ENCODE data around the gene PTGES3L. TPM values are rescaled to one million over a fixed set of nuclear protein-coding genes. Genes with fewer than 3 reads are reported as not detected.
"Not testable (repeated sequence)": the region's sequence is repeated elsewhere in the genome, so short reads cannot be mapped to it uniquely, and the experiment has no call there.

PTGES3L gene
- polyA plus RNA-seq, 1 experiment = 3.3 TPM

DNA sequence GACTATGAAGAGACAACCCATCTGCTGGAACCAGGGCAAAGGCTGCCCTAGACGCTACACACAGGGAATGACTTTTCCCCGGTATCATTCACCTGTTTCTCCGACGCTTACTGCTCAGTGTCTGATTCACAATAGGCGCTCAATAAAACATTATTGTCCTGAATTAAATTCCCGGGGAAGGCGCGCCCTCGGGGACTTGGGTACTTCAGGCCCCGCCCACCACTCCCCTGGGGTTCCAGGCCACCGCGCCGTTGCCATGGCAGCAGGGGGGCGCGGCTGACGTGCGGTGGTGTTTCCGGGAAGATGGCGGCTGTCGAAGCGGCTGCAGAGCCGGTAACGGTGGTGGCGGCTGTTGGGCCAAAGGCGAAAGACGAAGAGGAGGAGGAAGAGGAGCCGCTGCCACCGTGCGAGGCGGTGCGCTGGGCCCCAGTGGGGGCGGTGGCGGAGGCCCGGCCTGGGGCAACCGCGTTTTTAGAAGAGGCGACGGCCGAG is 440 bp upstream of the PTGES3L start, which contains the start of gene RUNDC1:
RUNDC1 (plus strand) TSS at position 292 of the 492 bp plus-strand sequence; CDS start at position 304, 12 bp downstream.
- DNase-seq (ENCODE audit: low read depth) = peak; percentile 27
- CTCF ChIA-PET = interaction anchor here (0.7 kb wide), 2 partner anchors 56 to 898 kb away, joined by 3 read pairs; no protein-coding TSS in a partner anchor

DNA sequence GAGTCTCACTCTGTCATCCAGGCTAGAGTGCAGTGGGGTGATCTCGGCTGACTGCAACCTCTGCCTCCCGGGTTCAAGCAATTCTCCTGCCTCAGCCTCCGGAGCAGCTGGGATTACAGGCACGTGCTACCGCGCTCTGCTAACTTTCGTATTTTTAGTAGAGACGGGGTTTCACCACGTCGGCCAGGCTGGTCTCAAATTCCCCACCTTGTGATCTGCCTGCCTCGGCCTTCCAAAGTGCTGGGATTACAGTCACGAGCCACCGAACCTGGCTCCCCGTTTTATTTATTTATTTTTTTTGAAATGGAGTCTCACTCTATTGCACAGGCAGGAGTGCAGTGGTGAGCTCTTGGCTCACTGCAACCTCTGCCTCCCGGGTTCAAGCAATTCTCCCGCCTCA is 4.2 kb downstream of the PTGES3L start:
- CTCF ChIA-PET; H3K36me3 ChIP-seq (ENCODE audit: control insufficient read depth, insufficient read depth, low read length); H3K27me3 ChIP-seq (ENCODE audit: control insufficient read depth, insufficient read depth, low read length); DNase-seq (ENCODE audit: low read depth); H3K4me3 ChIP-seq (ENCODE audit: low read depth, low read length); POLR2A ChIA-PET: not testable (repeated sequence)

More for the DNA sequence above, 440 bp upstream of the PTGES3L start, which contains the start of gene RUNDC1:
- H3K36me3 ChIP-seq (ENCODE audit: control insufficient read depth, insufficient read depth, low read length) = no peaks in the 10 kb centered on the region; the same call in 1 of the 2 replicates
- POLR2A ChIA-PET = interaction anchor here (1.3 kb wide), 1 partner anchor 18 kb away, joined by 3 read pairs; no protein-coding TSS in a partner anchor
- peak within 1 kb of the TSS; percentile 99 for H3K4me3 ChIP-seq (ENCODE audit: low read depth, low read length)
- TF ChIP-seq, protein P1, sequence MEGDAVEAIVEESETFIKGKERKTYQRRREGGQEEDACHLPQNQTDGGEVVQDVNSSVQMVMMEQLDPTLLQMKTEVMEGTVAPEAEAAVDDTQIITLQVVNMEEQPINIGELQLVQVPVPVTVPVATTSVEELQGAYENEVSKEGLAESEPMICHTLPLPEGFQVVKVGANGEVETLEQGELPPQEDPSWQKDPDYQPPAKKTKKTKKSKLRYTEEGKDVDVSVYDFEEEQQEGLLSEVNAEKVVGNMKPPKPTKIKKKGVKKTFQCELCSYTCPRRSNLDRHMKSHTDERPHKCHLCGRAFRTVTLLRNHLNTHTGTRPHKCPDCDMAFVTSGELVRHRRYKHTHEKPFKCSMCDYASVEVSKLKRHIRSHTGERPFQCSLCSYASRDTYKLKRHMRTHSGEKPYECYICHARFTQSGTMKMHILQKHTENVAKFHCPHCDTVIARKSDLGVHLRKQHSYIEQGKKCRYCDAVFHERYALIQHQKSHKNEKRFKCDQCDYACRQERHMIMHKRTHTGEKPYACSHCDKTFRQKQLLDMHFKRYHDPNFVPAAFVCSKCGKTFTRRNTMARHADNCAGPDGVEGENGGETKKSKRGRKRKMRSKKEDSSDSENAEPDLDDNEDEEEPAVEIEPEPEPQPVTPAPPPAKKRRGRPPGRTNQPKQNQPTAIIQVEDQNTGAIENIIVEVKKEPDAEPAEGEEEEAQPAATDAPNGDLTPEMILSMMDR (IDR thresholded peaks at IDR 0.05; ENCODE audit: insufficient read depth, low read depth, low read length) = no peak
- no peaks in the 10 kb centered on the region for H3K27me3 ChIP-seq (ENCODE audit: control insufficient read depth, insufficient read depth, low read length)

DNA sequence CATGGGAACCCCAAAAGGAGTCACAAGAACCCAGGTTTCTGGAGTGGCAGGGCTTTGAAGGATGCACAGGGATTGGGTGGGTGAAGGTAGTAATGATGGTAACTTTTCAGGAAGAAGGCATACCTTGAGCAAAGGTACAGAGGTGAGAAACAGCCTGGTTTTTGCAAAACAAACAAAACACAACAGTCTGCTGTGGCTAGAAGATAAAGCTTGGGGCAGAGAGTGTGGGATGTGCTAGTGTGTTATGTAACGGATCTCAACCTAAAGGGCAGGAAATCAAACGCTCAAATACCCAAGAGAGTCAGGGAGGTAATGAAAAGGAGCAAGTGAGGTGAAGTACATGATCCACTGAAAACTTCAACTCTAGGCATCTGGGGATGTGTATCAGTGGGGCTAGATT is 4.6 kb downstream of the PTGES3L start:
- Histone ChIP-seq H3K27me3 (ENCODE audit: control insufficient read depth, insufficient read depth, low read length) (no peaks in the 10 kb centered on the region), H3K36me3 (ENCODE audit: control insufficient read depth, insufficient read depth, low read length) (no peaks in the 10 kb centered on the region), H3K4me3 (ENCODE audit: low read depth, low read length) (no peak overlapping the region)
- DNase-seq (ENCODE audit: low read depth) = no peak
- TF ChIP-seq, protein P1 (IDR thresholded peaks at IDR 0.05; ENCODE audit: insufficient read depth, low read depth, low read length) = no peak
- POLR2A ChIA-PET = no interaction called here
- CTCF ChIA-PET = interaction anchor here (0.8 kb wide), 1 partner anchor 24 kb away, joined by 3 read pairs; no protein-coding TSS in a partner anchor

DNA sequence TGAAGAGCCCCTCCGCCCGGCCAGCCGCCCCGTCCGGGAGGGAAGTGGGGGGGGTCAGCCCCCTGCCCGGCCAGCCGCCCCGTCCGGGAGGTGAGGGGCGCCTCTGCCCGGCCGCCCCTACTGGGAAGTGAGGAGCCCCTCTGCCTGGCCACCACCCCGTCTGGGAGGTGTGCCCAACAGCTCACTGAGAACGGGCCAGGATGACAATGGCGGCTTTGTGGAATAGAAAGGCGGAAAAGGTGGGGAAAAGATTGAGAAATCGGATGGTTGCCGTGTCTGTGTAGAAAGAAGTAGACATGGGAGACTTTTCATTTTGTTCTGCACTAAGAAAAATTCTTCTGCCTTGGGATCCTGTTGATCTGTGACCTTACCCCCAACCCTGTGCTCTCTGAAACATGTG is 6.6 kb downstream of the PTGES3L start:
- DNase-seq (ENCODE audit: low read depth); H3K36me3 ChIP-seq (ENCODE audit: control insufficient read depth, insufficient read depth, low read length); H3K27me3 ChIP-seq (ENCODE audit: control insufficient read depth, insufficient read depth, low read length); POLR2A ChIA-PET; CTCF ChIA-PET; H3K4me3 ChIP-seq (ENCODE audit: low read depth, low read length): not testable (repeated sequence)

DNA sequence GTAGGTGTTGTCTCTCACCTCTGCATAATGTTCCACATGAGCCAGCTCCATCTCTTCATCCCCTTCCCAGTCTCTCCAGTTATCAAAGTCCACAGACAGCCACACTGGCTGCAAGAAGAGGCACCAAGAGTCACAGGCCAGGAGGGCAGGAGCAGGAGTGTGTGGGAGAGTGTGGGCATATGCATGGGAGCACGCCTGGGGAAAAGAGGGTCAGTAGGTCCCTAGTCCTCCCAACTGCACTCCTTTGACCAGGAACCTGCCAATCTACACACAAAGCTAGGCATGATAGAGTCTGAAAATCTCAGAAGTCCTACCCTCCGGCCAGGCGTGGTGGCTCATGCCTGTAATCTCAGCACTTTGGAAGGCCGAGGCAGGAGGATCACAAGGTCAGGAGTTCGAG is 8.3 kb downstream of the PTGES3L start:
- DNase-seq (ENCODE audit: low read depth) = no peak
- H3K27me3 ChIP-seq (ENCODE audit: control insufficient read depth, insufficient read depth, low read length) = no peaks in the 10 kb centered on the region
- H3K36me3 ChIP-seq (ENCODE audit: control insufficient read depth, insufficient read depth, low read length) = no peaks in the 10 kb centered on the region
- CTCF ChIA-PET = no interaction called here
- TF ChIP-seq, protein P1 (IDR thresholded peaks at IDR 0.05; ENCODE audit: insufficient read depth, low read depth, low read length) = no peak
- POLR2A ChIA-PET = no interaction called here
- H3K4me3 ChIP-seq (ENCODE audit: low read depth, low read length) = no peak overlapping the region

DNA sequence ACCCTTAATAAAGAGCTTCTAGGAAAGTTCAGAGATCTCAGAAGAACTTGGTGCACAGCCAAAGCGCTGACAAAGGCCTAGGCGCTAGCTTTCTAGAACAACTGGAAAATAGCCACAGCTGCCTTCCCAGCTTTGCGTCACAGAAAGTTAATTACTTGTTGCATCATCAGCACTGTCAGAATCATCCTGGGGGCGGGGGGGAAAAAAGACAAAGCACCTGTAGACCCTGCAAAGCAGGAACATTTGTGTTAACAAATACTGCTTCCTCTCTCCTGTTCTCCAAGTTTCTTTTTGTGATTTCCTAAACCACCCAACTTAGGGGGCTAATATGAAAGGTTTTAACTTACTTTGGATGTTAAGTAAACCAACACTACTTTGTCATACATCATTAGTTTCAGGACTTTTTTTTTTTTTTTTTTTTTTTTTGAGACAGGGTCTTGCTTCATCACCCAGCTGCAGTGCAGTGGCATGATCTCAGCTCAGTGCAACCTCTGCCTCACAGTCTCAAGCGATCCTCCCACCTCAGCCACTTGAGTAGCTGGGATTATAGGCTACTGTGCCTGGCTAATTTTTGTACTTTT is 10.8 kb downstream of the PTGES3L start:
- no peak overlapping the region for H3K4me3 ChIP-seq (ENCODE audit: low read depth, low read length)
- CTCF ChIA-PET = no interaction called here
- TF ChIP-seq, protein P1 (IDR thresholded peaks at IDR 0.05; ENCODE audit: insufficient read depth, low read depth, low read length) = no peak
- no peaks in the 10 kb centered on the region for H3K27me3 ChIP-seq (ENCODE audit: control insufficient read depth, insufficient read depth, low read length)
- no peak for DNase-seq (ENCODE audit: low read depth)
- no peaks in the 10 kb centered on the region for H3K36me3 ChIP-seq (ENCODE audit: control insufficient read depth, insufficient read depth, low read length)
- POLR2A ChIA-PET = interaction anchor here (0.7 kb wide), 1 partner anchor 69 kb away, joined by 7 read pairs; no protein-coding TSS in a partner anchor

All from BJ (cell line).